ENCODE data around the gene LRP6. TPM values are rescaled to one million over a fixed set of nuclear protein-coding genes. Genes with fewer than 3 reads are reported as not detected.
"Not testable (repeated sequence)": the region's sequence is repeated elsewhere in the genome, so short reads cannot be mapped to it uniquely, and the experiment has no call there.

Gene LRP6
- total RNA-seq, 1 experiment from 2014 or later = 28.1 TPM

DNA sequence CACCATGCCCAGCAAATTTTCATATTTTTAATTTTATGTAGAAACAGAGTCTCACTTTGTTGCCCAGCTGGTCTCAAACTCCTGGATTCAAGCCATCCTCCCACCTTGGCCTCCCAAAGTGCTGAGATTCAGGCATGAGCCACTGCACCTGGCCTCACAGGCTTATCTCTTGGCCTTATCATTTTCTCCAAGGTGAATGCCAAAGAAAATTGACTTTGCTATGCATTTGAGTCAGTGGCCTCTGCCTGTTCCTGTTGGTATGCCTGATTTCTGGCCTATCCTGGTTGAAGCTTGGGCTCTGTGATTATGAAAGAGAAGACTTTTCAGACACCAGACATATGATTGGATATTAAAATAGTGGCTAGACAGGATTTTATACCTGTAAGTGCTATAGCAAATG lies 49.0 kb upstream of the LRP6 start:
- Histone ChIP-seq H3K36me3 (ENCODE audit: control insufficient read depth in 1 of 2, insufficient read depth in 2 of 2, low read length in 2 of 2) (no peaks in the 10 kb centered on the region), H3K27me3 (ENCODE audit: insufficient read depth, low read length) (no peaks in the 10 kb centered on the region), H3K4me2 (ENCODE audit: low read length) (no peak overlapping the region), H3K4me3 (replicated peaks in 1 of 2; ENCODE audit: low read depth in 1 of 2, low read length in 2 of 2) (no peak overlapping the region), H3K27ac (ENCODE audit: low read depth, low read length) (no peak overlapping the region), H3K79me2 (ENCODE audit: insufficient read depth, low read length) (no peaks in the 10 kb centered on the region), H3K9me2 (ENCODE audit: insufficient read depth) (no peaks in the 10 kb centered on the region), H3K9ac (ENCODE audit: low read length) (no peak overlapping the region), H3K9me3 (ENCODE audit: control insufficient read depth in 1 of 2, insufficient read depth in 1 of 2, low read depth in 1 of 2, low read length in 2 of 2) (no peaks in the 10 kb centered on the region), H2AFZ (ENCODE audit: low read depth, low read length, poor library complexity, severe bottlenecking) (no peak overlapping the region), H4K20me1 (ENCODE audit: insufficient read depth) (no peaks in the 10 kb centered on the region), H3K4me1 (ENCODE audit: control insufficient read depth in 1 of 2, insufficient read depth in 2 of 2, low read length in 2 of 2) (no peaks in the 10 kb centered on the region)
- ChIA-PET POLR2A (no interaction called here), RAD21 (ENCODE audit: low non-redundant PET in 1 of 2, low total read pairs in 2 of 2, uncharacterized antibody in 2 of 2, unreplicated experiment in 2 of 2) (no interaction called here), CTCF (interaction anchor here (0.7 to 3.5 kb wide), 2 partner anchors 11 to 215 kb away, joined by 3 to 12 read pairs; no protein-coding TSS in a partner anchor)
- no peak for ATAC-seq
- intact Hi-C loops (cut with micrococcal nuclease) = no loop called here
- TF ChIP-seq SIN3A (IDR thresholded peaks at IDR 0.05; ENCODE audit: low read depth) = no peak
- TF ChIP-seq EZH2phosphoT487 (IDR thresholded peaks at IDR 0.05; ENCODE audit: borderline replicate concordance) = no peak
- no peak for TF ChIP-seq ZNF274 (IDR thresholded peaks at IDR 0.05; ENCODE audit: low read depth, low read length)
- TF ChIP-seq CBX3 (IDR thresholded peaks at IDR 0.05; ENCODE audit: low read depth) = no peak
- no peak for TF ChIP-seq SP1 (IDR thresholded peaks at IDR 0.05; ENCODE audit: low read depth)
- no peak for TF ChIP-seq ZBTB33 (IDR thresholded peaks at IDR 0.05; ENCODE audit: extremely low read depth, insufficient replicate concordance, low read length)
- no peak for TF ChIP-seq ELF1 (IDR thresholded peaks at IDR 0.05; ENCODE audit: borderline replicate concordance, low read depth)
- TF ChIP-seq EGR1 (IDR thresholded peaks at IDR 0.05; ENCODE audit: low read depth) = no peak
- TF ChIP-seq ZFX (IDR thresholded peaks at IDR 0.05) = no peak
- no peak for TF ChIP-seq MAX (IDR thresholded peaks at IDR 0.05)
- no peak for TF ChIP-seq REST (IDR thresholded peaks at IDR 0.05; ENCODE audit: low read depth)
- TF ChIP-seq ATF3 (IDR thresholded peaks at IDR 0.05) = no peak
- TF ChIP-seq RAD21 (IDR thresholded peaks at IDR 0.05; ENCODE audit: low read depth) = no peak
- TF ChIP-seq POLR2AphosphoS5 (IDR thresholded peaks at IDR 0.05; ENCODE audit: low read depth, low read length) = no peak
- no peak for DNase-seq (ENCODE audit: low read depth, low spot score)
- BruUV-seq (replicated peaks) = no TSS peak

DNA sequence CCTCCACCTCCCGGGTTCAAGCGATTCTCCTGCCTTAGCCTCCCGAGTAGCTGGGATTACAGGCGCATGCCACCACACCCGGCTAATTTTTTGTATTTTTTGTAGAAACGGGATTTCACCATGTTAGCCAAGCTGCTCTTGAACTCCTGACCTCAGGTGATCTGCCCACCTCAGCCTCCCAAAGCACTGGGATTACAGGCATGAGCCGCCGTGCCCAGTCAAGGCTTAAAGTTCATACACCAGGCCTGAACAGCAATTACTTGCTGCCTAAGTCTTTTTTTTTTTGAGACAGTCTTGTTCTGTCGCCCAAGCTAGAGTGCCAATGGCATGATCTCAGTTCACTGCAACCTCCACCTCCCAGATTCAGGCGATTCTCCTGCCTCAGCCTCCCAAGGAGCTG lies 43.9 kb upstream of the LRP6 start:
- BruUV-seq (replicated peaks); H2AFZ ChIP-seq (ENCODE audit: low read depth, low read length, poor library complexity, severe bottlenecking); H3K4me3 ChIP-seq (replicated peaks in 1 of 2; ENCODE audit: low read depth in 1 of 2, low read length in 2 of 2); H3K36me3 ChIP-seq (ENCODE audit: control insufficient read depth in 1 of 2, insufficient read depth in 2 of 2, low read length in 2 of 2); H3K79me2 ChIP-seq (ENCODE audit: insufficient read depth, low read length); H4K20me1 ChIP-seq (ENCODE audit: insufficient read depth); DNase-seq (ENCODE audit: low read depth, low spot score); H3K27ac ChIP-seq (ENCODE audit: low read depth, low read length); intact Hi-C loops (cut with micrococcal nuclease); H3K4me1 ChIP-seq (ENCODE audit: control insufficient read depth in 1 of 2, insufficient read depth in 2 of 2, low read length in 2 of 2); H3K4me2 ChIP-seq (ENCODE audit: low read length); H3K9me3 ChIP-seq (ENCODE audit: control insufficient read depth in 1 of 2, insufficient read depth in 1 of 2, low read depth in 1 of 2, low read length in 2 of 2); H3K27me3 ChIP-seq (ENCODE audit: insufficient read depth, low read length); H3K9me2 ChIP-seq (ENCODE audit: insufficient read depth); RAD21 ChIA-PET (ENCODE audit: low non-redundant PET in 1 of 2, low total read pairs in 2 of 2, uncharacterized antibody in 2 of 2, unreplicated experiment in 2 of 2); ATAC-seq; H3K9ac ChIP-seq (ENCODE audit: low read length): not testable (repeated sequence)
- ChIA-PET CTCF (interaction anchor here (1.0 kb wide), 1 partner anchor 17 kb away, joined by 3 read pairs; no protein-coding TSS in a partner anchor), POLR2A (interaction anchor here (0.7 kb wide), 1 partner anchor 335 kb away, joined by 3 read pairs; no protein-coding TSS in a partner anchor)

Measured in HCT116 (cell line).